Measurements from ENCODE around the gene CAVIN1. TPM values are rescaled to one million over a fixed set of nuclear protein-coding genes. Genes with fewer than 3 reads are reported as not detected.
A peak's percentile ranks its signal among the peaks of the same experiment; 100 is the strongest.

The CAVIN1 gene
- total and polyA plus RNA-seq, 2 donors (not counting 3 experiments of a cell fraction or from before 2014, with no cell fraction given): 303 to 663 TPM

GRCh38 chr17:42408061-42408460 lies 15.0 kb downstream of the CAVIN1 start:
- DNase-seq (ENCODE audit: low read depth, low spot score) (peak; percentile 84), FAIRE-seq (peak; percentile 89)
- Histone ChIP-seq H3K27ac (ENCODE audit: insufficient read depth, low read depth, low read length) (peak overlapping the region; percentile 73), H2AFZ (ENCODE audit: low read depth, low read length) (no peak overlapping the region), H3K4me2 (ENCODE audit: insufficient read depth, low read length) (peak overlapping the region; percentile 67), H4K20me1 (replicated peaks; ENCODE audit: control insufficient read depth, extremely low read depth, insufficient read depth, low read length) (no peaks in the 10 kb centered on the region), H3K36me3 (ENCODE audit: control insufficient read depth in 2 of 2, extremely low read depth in 1 of 2, insufficient read depth in 2 of 2, low read length in 2 of 2) (peaks cover 19 to 25% of the 10 kb centered on the region in 2 experiments), H3K4me3 (replicated peaks in 1 of 3; ENCODE audit: insufficient read depth in 1 of 3, low read depth in 1 of 3, low read length in 3 of 3) (no peak overlapping the region), H3K27me3 (ENCODE audit: control insufficient read depth in 2 of 2, insufficient read depth in 2 of 2, low read length in 2 of 2) (no peaks in the 10 kb centered on the region), H3K9ac (replicated peaks; ENCODE audit: extremely low read depth, insufficient read depth, low read length) (peak overlapping the region; percentile 25), H3K79me2 (ENCODE audit: control insufficient read depth, insufficient read depth, low read length) (peaks cover 93% of the 10 kb centered on the region), H3K9me3 (replicated peaks; ENCODE audit: control insufficient read depth, insufficient read depth, low read length) (no peaks in the 10 kb centered on the region), H3K4me1 (ENCODE audit: control insufficient read depth, extremely low read depth, insufficient read depth, low read length) (peaks cover 60% of the 10 kb centered on the region), H3K9me1 (replicated peaks; ENCODE audit: control insufficient read depth, extremely low read depth, insufficient read depth, low read length) (no peaks in the 10 kb centered on the region)
- dilution Hi-C loops (cut with MboI; ENCODE audit: extremely low pct_ligation_motif_present, low sequenced_read_pairs) (no loop called here), intact Hi-C loops (cut with micrococcal nuclease) (loop anchor here (5.0 kb wide), 2 partner anchors 49 to 186 kb away; partner anchors contain the start of gene ATP6V0A1)
- POLR2A ChIA-PET: interaction anchor here (0.6 to 3.3 kb wide), 7 partner anchors 8 to 132 kb away, joined by 4 to 41 read pairs (median 14); partner anchors contain the start of genes CAVIN1, STAT3 and STAT5B
- no TSS peak for BruUV-seq (replicated peaks)
- CTCF ChIA-PET: interaction anchor here (1.3 to 9.1 kb wide), 10 partner anchors 14 to 185 kb away, joined by 5 to 81 read pairs (median 32); partner anchors contain the start of genes CAVIN1 and STAT3
- peak; percentile 23 for TF ChIP-seq GATA2 (IDR thresholded peaks at IDR 0.05; ENCODE audit: insufficient read depth, insufficient read length, low read depth, low read length)
- TF ChIP-seq CTCF (IDR thresholded peaks at IDR 0.05; ENCODE audit: extremely low read depth in 1 of 2, insufficient read depth in 1 of 2, low read depth in 1 of 2, low read length in 2 of 2): no peak

GRCh38 chr17:42407289-42407836 lies 15.7 kb downstream of the CAVIN1 start:
- FAIRE-seq: peak; percentile 96
- BruUV-seq (replicated peaks): no TSS peak

More at GRCh38 chr17:42407289-42407836, 15.7 kb downstream of the CAVIN1 start:
- peak overlapping the region in 2 of 3 experiments; percentile 19 to 41 for H3K4me3 ChIP-seq (replicated peaks in 1 of 3; ENCODE audit: insufficient read depth in 1 of 3, low read depth in 1 of 3, low read length in 3 of 3)
- H3K4me1 ChIP-seq (ENCODE audit: control insufficient read depth, extremely low read depth, insufficient read depth, low read length): peaks cover 65% of the 10 kb centered on the region
- TF ChIP-seq CTCF (IDR thresholded peaks at IDR 0.05; ENCODE audit: extremely low read depth in 1 of 2, insufficient read depth in 1 of 2, low read depth in 1 of 2, low read length in 2 of 2): no peak
- no peak for TF ChIP-seq EZH2 (IDR thresholded peaks at IDR 0.05; ENCODE audit: borderline replicate concordance, low read depth, low read length, severe bottlenecking)
- TF ChIP-seq MAX (IDR thresholded peaks at IDR 0.05; ENCODE audit: insufficient read depth, insufficient read length): no peak
- peak; percentile 77 for TF ChIP-seq POLR2AphosphoS5 (IDR thresholded peaks at IDR 0.05; ENCODE audit: insufficient read depth, low read depth, low read length)
- peak; percentile 56 for TF ChIP-seq POLR2A (IDR thresholded peaks at IDR 0.05; ENCODE audit: low read depth, low read length)
- no peak for TF ChIP-seq FOS (IDR thresholded peaks at IDR 0.05; ENCODE audit: borderline replicate concordance, insufficient read depth, low read length)
- no peak for TF ChIP-seq MYC (IDR thresholded peaks at IDR 0.05; ENCODE audit: low read depth, low read length)
- TF ChIP-seq JUN (IDR thresholded peaks at IDR 0.05; ENCODE audit: borderline replicate concordance, insufficient read depth, insufficient read length, low read depth): no peak
- TF ChIP-seq GATA2 (IDR thresholded peaks at IDR 0.05; ENCODE audit: insufficient read depth, insufficient read length, low read depth, low read length): peak; percentile 33
- H4K20me1 ChIP-seq (replicated peaks; ENCODE audit: control insufficient read depth, extremely low read depth, insufficient read depth, low read length): no peaks in the 10 kb centered on the region
- H3K4me2 ChIP-seq (ENCODE audit: insufficient read depth, low read length): peak overlapping the region; percentile 67
- peaks cover 20 to 31% of the 10 kb centered on the region in 2 experiments for H3K36me3 ChIP-seq (ENCODE audit: control insufficient read depth in 2 of 2, extremely low read depth in 1 of 2, insufficient read depth in 2 of 2, low read length in 2 of 2)
- ChIA-PET CTCF (interaction anchor here (0.6 to 9.1 kb wide), 20 partner anchors 8 to 213 kb away, joined by 3 to 81 read pairs (median 10); partner anchors contain the start of genes CAVIN1, GHDC and STAT3), POLR2A (interaction anchor here (0.6 to 3.2 kb wide), 6 partner anchors 9 to 112 kb away, joined by 4 to 41 read pairs (median 10); partner anchors contain the start of genes CAVIN1 and STAT3)
- no peak overlapping the region for H2AFZ ChIP-seq (ENCODE audit: low read depth, low read length)
- H3K9me3 ChIP-seq (replicated peaks; ENCODE audit: control insufficient read depth, insufficient read depth, low read length): no peaks in the 10 kb centered on the region
- peak; percentile 98 for DNase-seq (ENCODE audit: low read depth, low spot score)
- H3K27ac ChIP-seq (ENCODE audit: insufficient read depth, low read depth, low read length): peak overlapping the region; percentile 73
- intact Hi-C loops (cut with micrococcal nuclease): loop anchor here (1.0 to 5.0 kb wide), 7 partner anchors 8 to 185 kb away; partner anchors contain the start of genes ATP6V0A1, CAVIN1 and STAT3
- peaks cover 94% of the 10 kb centered on the region for H3K79me2 ChIP-seq (ENCODE audit: control insufficient read depth, insufficient read depth, low read length)
- no peaks in the 10 kb centered on the region for H3K9me1 ChIP-seq (replicated peaks; ENCODE audit: control insufficient read depth, extremely low read depth, insufficient read depth, low read length)
- peak overlapping the region; percentile 50 for H3K9ac ChIP-seq (replicated peaks; ENCODE audit: extremely low read depth, insufficient read depth, low read length)
- no peaks in the 10 kb centered on the region for H3K27me3 ChIP-seq (ENCODE audit: control insufficient read depth in 2 of 2, insufficient read depth in 2 of 2, low read length in 2 of 2)
- dilution Hi-C loops (cut with MboI; ENCODE audit: extremely low pct_ligation_motif_present, low sequenced_read_pairs): no loop called here

Measured in endothelial cell of umbilical vein (primary cell).